HepG2 (cell line): ENCODE measurements around the gene LRRC3C. TPM values are rescaled to one million over a fixed set of nuclear protein-coding genes. Genes with fewer than 3 reads are reported as not detected.

ENCODE experiments used
- CAMTA2 ChIP-seq: sonication (generic); formaldehyde crosslinking; IDR thresholded peaks from 2 replicates; pipeline ENCODE4 v1.4.0; 2020; ENCODE audit warnings: mild to moderate bottlenecking, missing genetic modification reagents, borderline replicate concordance
- CCAR2 ChIP-seq: fragments of 200-400 bp; formaldehyde crosslinking; optimal IDR thresholded peaks from 2 replicates; pipeline ENCODE3; 2018; ENCODE audit warnings: low read depth, mild to moderate bottlenecking, low read length, moderate library complexity
- CEBPZ ChIP-seq: IDR thresholded peaks from 2 replicates; pipeline ENCODE4 v1.6.1; 2012; ENCODE audit warnings: low read length, improper control_type of control experiment
- FLYWCH1 ChIP-seq: sonication (generic); formaldehyde crosslinking; IDR thresholded peaks from 2 replicates; pipeline ENCODE4 v1.8.1; 2023; ENCODE audit warnings: mild to moderate bottlenecking, missing genetic modification reagents
- FOXM1 ChIP-seq: sonication (generic); formaldehyde crosslinking; IDR thresholded peaks from 2 replicates; pipeline ENCODE4 v1.5.0; 2020; ENCODE audit warnings: missing genetic modification reagents
- KAT8 ChIP-seq: IDR thresholded peaks from 2 replicates; pipeline ENCODE4 v1.6.1; 2016; ENCODE audit warnings: missing genetic modification reagents, missing compliant biosample characterization
- MEIS2 ChIP-seq: sonication (generic); formaldehyde crosslinking; IDR thresholded peaks from 2 replicates; pipeline ENCODE4 v1.9.0; 2021; ENCODE audit warnings: mild to moderate bottlenecking, missing genetic modification reagents
- MIER3 ChIP-seq: IDR thresholded peaks from 2 replicates; pipeline ENCODE4 v1.6.1; 2016; ENCODE audit warnings: missing compliant biosample characterization, borderline replicate concordance
- MXD4 ChIP-seq: IDR thresholded peaks from 2 replicates; pipeline ENCODE4 v1.6.1; 2016; ENCODE audit warnings: mild to moderate bottlenecking, missing biosample characterization, missing genetic modification reagents
- MXI1 ChIP-seq: IDR thresholded peaks from 3 replicates; pipeline ENCODE4 v1.6.1; 2012; ENCODE audit warnings: low read depth, low read length, inconsistent platforms, borderline replicate concordance
- NFKB2 ChIP-seq: sonication (generic); formaldehyde crosslinking; IDR thresholded peaks from 2 replicates; pipeline ENCODE4 v1.4.0; 2020; ENCODE audit warnings: missing genetic modification reagents, borderline replicate concordance
- NR0B2 ChIP-seq: sonication (generic); formaldehyde crosslinking; IDR thresholded peaks from 2 replicates; pipeline ENCODE4 v1.4.0; 2020; ENCODE audit warnings: mild to moderate bottlenecking, missing genetic modification reagents
- NR2F6 ChIP-seq, 2 experiments: IDR thresholded peaks; 2 replicates each; pipeline ENCODE4 v1.6.1; 2016; ENCODE audit warnings: antibody characterized with exemption in 1 of 2, mild to moderate bottlenecking in 1 of 2
- POLR2A ChIP-seq, 2 experiments: IDR thresholded peaks; 2 replicates each; pipeline ENCODE4 v1.6.1; 2011; ENCODE audit warnings: low read depth in 2 of 2, low read length in 2 of 2, mild to moderate bottlenecking in 1 of 2, moderate library complexity in 1 of 2; ENCODE audit not compliant: insufficient read depth in 1 of 2
- RFX1 ChIP-seq: fragments of 450-650 bp; IDR thresholded peaks from 2 replicates; pipeline ENCODE4 v1.6.1; 2017
- SMAD9 ChIP-seq: sonication (generic); formaldehyde crosslinking; IDR thresholded peaks from 2 replicates; pipeline ENCODE4 v1.5.1; 2020; ENCODE audit warnings: mild to moderate bottlenecking, missing genetic modification reagents
- TARDBP ChIP-seq: sonication (generic); formaldehyde crosslinking; IDR thresholded peaks from 2 replicates; pipeline ENCODE4 v1.8.0; 2022; ENCODE audit warnings: mild to moderate bottlenecking, missing genetic modification reagents
- TBX3 ChIP-seq: fragments of 450-650 bp; IDR thresholded peaks from 2 replicates; pipeline ENCODE4 v1.6.1; 2017; ENCODE audit warnings: antibody characterized with exemption, mild to moderate bottlenecking, inconsistent platforms, borderline replicate concordance
- U2AF1 ChIP-seq: fragments of 200-400 bp; formaldehyde crosslinking; optimal IDR thresholded peaks from 2 replicates; pipeline ENCODE3; 2017; ENCODE audit warnings: mild to moderate bottlenecking, low read depth, low read length
- XRCC5 ChIP-seq: fragments of 200-400 bp; formaldehyde crosslinking; optimal IDR thresholded peaks from 2 replicates; pipeline ENCODE3; 2017; ENCODE audit warnings: mild to moderate bottlenecking, low read length
- ZBTB44 ChIP-seq: sonication (generic); formaldehyde crosslinking; IDR thresholded peaks from 2 replicates; pipeline ENCODE4 v1.4.0; 2020; ENCODE audit warnings: missing genetic modification reagents
- ZNF34 ChIP-seq: sonication (generic); formaldehyde crosslinking; IDR thresholded peaks from 2 replicates; pipeline ENCODE4 v1.4.0; 2020; ENCODE audit warnings: mild to moderate bottlenecking, missing genetic modification reagents, borderline replicate concordance
- ZNF563 ChIP-seq: sonication (generic); formaldehyde crosslinking; IDR thresholded peaks from 2 replicates; pipeline ENCODE4 v1.8.0; 2022; ENCODE audit warnings: mild to moderate bottlenecking, moderate library complexity, missing genetic modification reagents
- ZNF775 ChIP-seq: sonication (generic); formaldehyde crosslinking; IDR thresholded peaks from 2 replicates; pipeline ENCODE4 v1.4.0; 2020; ENCODE audit warnings: missing genetic modification reagents, mild to moderate bottlenecking, moderate library complexity, borderline replicate concordance
- polyA plus RNA-seq, 8 experiments: library from polyadenylated mRNA; depleted of rRNA in 3 of 8; stranded (reverse) in 7 of 8; unstranded in 1 of 8; fragments of >200 nt; fragmentation: Illumina TruSeq in 4 of 8; extraction: Trizol in 4 of 8; gene quantifications; 2 replicates each; pipeline versions ENCODE4 v1.2.1 to v1.2.3, GENCODE V29; 2011 to 2016; ENCODE audit warnings: low read depth in 4 of 8, missing spikeins in 1 of 8, mixed read lengths in 1 of 8; ENCODE audit not compliant: insufficient read depth in 1 of 8
- total RNA-seq, 5 experiments: library from RNA; depleted of rRNA; stranded (reverse); fragments of >200 nt; fragmentation: Illumina TruSeq; extraction: Trizol; gene quantifications; 2 replicates each; pipeline ENCODE4 v1.2.3, GENCODE V29; 2016; ENCODE audit warnings: low read depth in 1 of 5

Gene LRRC3C
- total and polyA plus RNA-seq, 2 of the 13 experiments (the other 11 are each of a cell fraction or from before 2014, with no cell fraction given), result 0.17 TPM; not detected in 1

DNA sequence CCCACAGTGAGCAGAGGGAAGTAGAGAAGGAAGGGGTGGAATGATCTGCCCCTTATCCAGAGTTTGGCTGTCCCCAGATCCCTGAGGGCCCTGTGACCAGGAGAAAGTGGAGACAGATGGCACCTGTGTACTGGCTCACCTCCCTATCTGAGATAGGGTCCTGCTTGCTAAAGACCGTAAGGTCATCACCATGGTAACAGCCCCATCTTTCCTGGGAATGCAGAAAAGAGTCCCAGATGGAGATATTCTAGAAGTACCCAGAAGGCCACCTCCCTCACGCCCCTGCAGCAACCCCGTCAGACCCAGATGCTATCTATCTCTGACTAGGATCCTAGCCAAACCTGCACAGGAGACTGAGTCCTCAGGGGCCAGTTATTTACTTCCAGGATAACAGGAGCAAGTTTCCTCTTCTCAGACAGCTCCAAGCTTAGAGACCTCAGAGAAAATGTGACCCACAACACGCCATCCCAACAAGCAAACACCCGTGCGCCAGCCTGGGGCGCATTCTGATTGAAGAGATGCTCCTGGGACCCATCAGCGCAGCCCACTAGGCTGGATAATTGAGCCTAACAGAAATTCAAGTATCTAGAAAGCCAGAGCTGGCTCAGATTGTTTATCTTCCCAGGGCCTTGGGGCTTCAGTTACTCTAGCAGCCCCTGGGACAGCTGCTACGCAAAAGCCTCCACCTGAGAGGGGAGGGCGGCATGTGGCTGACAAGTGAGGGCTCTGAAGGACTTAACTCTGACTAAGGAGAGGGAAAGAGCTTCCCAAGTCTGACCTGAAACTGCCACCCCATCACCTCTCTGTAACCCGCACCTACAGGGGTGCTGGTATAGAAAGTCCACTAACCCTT, 2.0 kb upstream of the LRRC3C start (continued):
- no peak for TF ChIP-seq ZNF34
- 0 out of 4 replicates have a peak, but pooled peaks of 1 of the 2 experiments have one; percentile 22 for TF ChIP-seq POLR2A (IDR thresholded peaks at IDR 0.05; ENCODE audit: insufficient read depth in 1 of 2, low read depth in 2 of 2, low read length in 2 of 2)
- TF ChIP-seq NFKB2 (CRISPR knock-in tag), result 0 out of 2 replicates have a peak, but pooled peaks have one; percentile 33
- TF ChIP-seq TBX3, result no peak
- 0 out of 3 replicates have a peak, but pooled peaks have one; percentile 10 for TF ChIP-seq MXI1
- no peak for TF ChIP-seq TARDBP
- TF ChIP-seq ZBTB44, result no peak
- 0 out of 2 replicates have a peak, but pooled peaks have one; percentile 23 for TF ChIP-seq NR2F6 (IDR thresholded peaks at IDR 0.05)
- TF ChIP-seq NR2F6 (CRISPR knock-in tag; IDR thresholded peaks at IDR 0.05), result no peak
- TF ChIP-seq ZNF775 (CRISPR knock-in tag), result no peak
- no peak for TF ChIP-seq CEBPZ
- TF ChIP-seq MIER3, result 0 out of 2 replicates have a peak, but pooled peaks have one; percentile 11
- TF ChIP-seq NR0B2 (CRISPR knock-in tag), result 0 out of 2 replicates have a peak, but pooled peaks have one; percentile 17
- no peak for TF ChIP-seq XRCC5
- TF ChIP-seq RFX1, result peak; percentile 47
- TF ChIP-seq MEIS2 (CRISPR knock-in tag), result peak; percentile 30; the same call in 1 of the 2 replicates
- TF ChIP-seq SMAD9 (CRISPR knock-in tag), result no peak
- TF ChIP-seq MXD4 (CRISPR knock-in tag), result peak; percentile 3; the same call in 1 of the 2 replicates
- no peak for TF ChIP-seq KAT8 (CRISPR knock-in tag)
- TF ChIP-seq U2AF1, result no peak
- 0 out of 2 replicates have a peak, but pooled peaks have one; percentile 34 for TF ChIP-seq FLYWCH1 (CRISPR knock-in tag)
- TF ChIP-seq CAMTA2, result 0 out of 2 replicates have a peak, but pooled peaks have one; percentile 9
- TF ChIP-seq ZNF563 (CRISPR knock-in tag), result 0 out of 2 replicates have a peak, but pooled peaks have one; percentile 3
- no peak for TF ChIP-seq CCAR2
- TF ChIP-seq FOXM1 (CRISPR knock-in tag), result no peak
